ENCODE results near the gene CASQ2. TPM values are rescaled to one million over a fixed set of nuclear protein-coding genes. Genes with fewer than 3 reads are reported as not detected.

Gene CASQ2
- total and polyA plus RNA-seq, 2 donors: 1.0 to 6.7 TPM

- WGBS: 97% methylated on average over 4 of the region's 4 CpGs
- H3K36me3 ChIP-seq (ENCODE audit: control insufficient read depth in 2 of 2, insufficient read depth in 2 of 2, low read length in 1 of 2): no peaks in the 10 kb centered on the region
- no peaks in the 10 kb centered on the region for H3K9me3 ChIP-seq (ENCODE audit: control insufficient read depth in 2 of 2, insufficient read depth in 1 of 2, low read length in 1 of 2)
- no peaks in the 10 kb centered on the region for H3K27me3 ChIP-seq (ENCODE audit: control insufficient read depth in 2 of 2, insufficient read depth in 1 of 2, low read length in 1 of 2)
- no peak overlapping the region for H3K4me3 ChIP-seq (ENCODE audit: low read length in 2 of 2)
- H3K4me1 ChIP-seq (ENCODE audit: control insufficient read depth in 2 of 2, insufficient read depth in 2 of 2, low read length in 2 of 2): no peaks in the 10 kb centered on the region
- H3K27ac ChIP-seq (ENCODE audit: low read depth in 1 of 2, low read length in 1 of 2): no peak overlapping the region
- DNase-seq (ENCODE audit: low read depth in 6 of 9, low spot score in 9 of 9): no peak
Measured at GRCh38 chr1:115767403-115767802, 1.1 kb downstream of the CASQ2 start.

- H3K27ac ChIP-seq (ENCODE audit: low read depth in 1 of 2, low read length in 1 of 2): no peak overlapping the region
- DNase-seq (ENCODE audit: low read depth in 6 of 9, low spot score in 9 of 9): no peak
- no peaks in the 10 kb centered on the region for H3K9me3 ChIP-seq (ENCODE audit: control insufficient read depth in 2 of 2, insufficient read depth in 1 of 2, low read length in 1 of 2)
- no peaks in the 10 kb centered on the region for H3K27me3 ChIP-seq (ENCODE audit: control insufficient read depth in 2 of 2, insufficient read depth in 1 of 2, low read length in 1 of 2)
- H3K4me1 ChIP-seq (ENCODE audit: control insufficient read depth in 2 of 2, insufficient read depth in 2 of 2, low read length in 2 of 2): no peaks in the 10 kb centered on the region
- 61% methylated on average over 1 of the region's 1 CpG for whole genome bisulfite sequencing
- no peak overlapping the region for H3K4me3 ChIP-seq (ENCODE audit: low read length in 2 of 2)
- H3K36me3 ChIP-seq (ENCODE audit: control insufficient read depth in 2 of 2, insufficient read depth in 2 of 2, low read length in 1 of 2): no peaks in the 10 kb centered on the region
Measured at GRCh38 chr1:115765091-115765490, 3.4 kb downstream of the CASQ2 start.

- no peaks in the 10 kb centered on the region for H3K4me1 ChIP-seq (ENCODE audit: control insufficient read depth in 2 of 2, insufficient read depth in 2 of 2, low read length in 2 of 2)
- peak in 1 of 9 donors; percentile 13 for DNase-seq (ENCODE audit: low read depth in 6 of 9, low spot score in 9 of 9)
- H3K9me3 ChIP-seq (ENCODE audit: control insufficient read depth in 2 of 2, insufficient read depth in 1 of 2, low read length in 1 of 2): no peaks in the 10 kb centered on the region
- no peak overlapping the region for H3K4me3 ChIP-seq (ENCODE audit: low read length in 2 of 2)
- H3K27me3 ChIP-seq (ENCODE audit: control insufficient read depth in 2 of 2, insufficient read depth in 1 of 2, low read length in 1 of 2): no peaks in the 10 kb centered on the region
- WGBS: 34% methylated on average over 1 of the region's 1 CpG
- no peaks in the 10 kb centered on the region for H3K36me3 ChIP-seq (ENCODE audit: control insufficient read depth in 2 of 2, insufficient read depth in 2 of 2, low read length in 1 of 2)
- H3K27ac ChIP-seq (ENCODE audit: low read depth in 1 of 2, low read length in 1 of 2): no peak overlapping the region
Measured at GRCh38 chr1:115764541-115764940, 4.0 kb downstream of the CASQ2 start.

GRCh38 chr1:115762779-115763178, 5.7 kb downstream of the CASQ2 start:
- DNase-seq (ENCODE audit: low read depth in 6 of 9, low spot score in 9 of 9): no peak
- Histone ChIP-seq H3K27me3 (ENCODE audit: control insufficient read depth in 2 of 2, insufficient read depth in 1 of 2, low read length in 1 of 2) (no peaks in the 10 kb centered on the region), H3K9me3 (ENCODE audit: control insufficient read depth in 2 of 2, insufficient read depth in 1 of 2, low read length in 1 of 2) (no peaks in the 10 kb centered on the region), H3K27ac (ENCODE audit: low read depth in 1 of 2, low read length in 1 of 2) (no peak overlapping the region), H3K4me3 (ENCODE audit: low read length in 2 of 2) (no peak overlapping the region), H3K4me1 (ENCODE audit: control insufficient read depth in 2 of 2, insufficient read depth in 2 of 2, low read length in 2 of 2) (no peaks in the 10 kb centered on the region), H3K36me3 (ENCODE audit: control insufficient read depth in 2 of 2, insufficient read depth in 2 of 2, low read length in 1 of 2) (no peaks in the 10 kb centered on the region)
- WGBS: 95% methylated on average over 3 of the region's 3 CpGs

GRCh38 chr1:115761601-115762302, 6.8 kb downstream of the CASQ2 start:
- no peak for DNase-seq (ENCODE audit: low read depth in 6 of 9, low spot score in 9 of 9)

GRCh38 chr1:115757856-115758255, 10.7 kb downstream of the CASQ2 start:
- DNase-seq (ENCODE audit: low read depth in 6 of 9, low spot score in 9 of 9): no peak
- Histone ChIP-seq H3K27ac (ENCODE audit: low read depth in 1 of 2, low read length in 1 of 2) (no peak overlapping the region), H3K4me3 (ENCODE audit: low read length in 2 of 2) (no peak overlapping the region), H3K27me3 (ENCODE audit: control insufficient read depth in 2 of 2, insufficient read depth in 1 of 2, low read length in 1 of 2) (no peaks in the 10 kb centered on the region), H3K4me1 (ENCODE audit: control insufficient read depth in 2 of 2, insufficient read depth in 2 of 2, low read length in 2 of 2) (no peaks in the 10 kb centered on the region), H3K36me3 (ENCODE audit: control insufficient read depth in 2 of 2, insufficient read depth in 2 of 2, low read length in 1 of 2) (no peaks in the 10 kb centered on the region), H3K9me3 (ENCODE audit: control insufficient read depth in 2 of 2, insufficient read depth in 1 of 2, low read length in 1 of 2) (no peaks in the 10 kb centered on the region)
- WGBS: 48% methylated on average over 1 of the region's 1 CpG

More at GRCh38 chr1:115761601-115762302, 6.8 kb downstream of the CASQ2 start:
- Histone ChIP-seq H3K27ac (ENCODE audit: low read depth in 1 of 2, low read length in 1 of 2) (no peak overlapping the region), H3K4me3 (ENCODE audit: low read length in 2 of 2) (no peak overlapping the region), H3K36me3 (ENCODE audit: control insufficient read depth in 2 of 2, insufficient read depth in 2 of 2, low read length in 1 of 2) (no peaks in the 10 kb centered on the region), H3K9me3 (ENCODE audit: control insufficient read depth in 2 of 2, insufficient read depth in 1 of 2, low read length in 1 of 2) (no peaks in the 10 kb centered on the region), H3K27me3 (ENCODE audit: control insufficient read depth in 2 of 2, insufficient read depth in 1 of 2, low read length in 1 of 2) (no peaks in the 10 kb centered on the region), H3K4me1 (ENCODE audit: control insufficient read depth in 2 of 2, insufficient read depth in 2 of 2, low read length in 2 of 2) (no peaks in the 10 kb centered on the region)
- WGBS: 97% methylated on average over 7 of the region's 7 CpGs

- no peaks in the 10 kb centered on the region for H3K9me3 ChIP-seq (ENCODE audit: control insufficient read depth in 2 of 2, insufficient read depth in 1 of 2, low read length in 1 of 2)
- H3K36me3 ChIP-seq (ENCODE audit: control insufficient read depth in 2 of 2, insufficient read depth in 2 of 2, low read length in 1 of 2): no peaks in the 10 kb centered on the region
- no peaks in the 10 kb centered on the region for H3K27me3 ChIP-seq (ENCODE audit: control insufficient read depth in 2 of 2, insufficient read depth in 1 of 2, low read length in 1 of 2)
- 92% methylated on average over 3 of the region's 3 CpGs for WGBS
- no peaks in the 10 kb centered on the region for H3K4me1 ChIP-seq (ENCODE audit: control insufficient read depth in 2 of 2, insufficient read depth in 2 of 2, low read length in 2 of 2)
- no peak for DNase-seq (ENCODE audit: low read depth in 6 of 9, low spot score in 9 of 9)
- no peak overlapping the region for H3K27ac ChIP-seq (ENCODE audit: low read depth in 1 of 2, low read length in 1 of 2)
- H3K4me3 ChIP-seq (ENCODE audit: low read length in 2 of 2): no peak overlapping the region
Measured at GRCh38 chr1:115757326-115757725, 11.2 kb downstream of the CASQ2 start.

- no peaks in the 10 kb centered on the region for H3K36me3 ChIP-seq (ENCODE audit: control insufficient read depth in 2 of 2, insufficient read depth in 2 of 2, low read length in 1 of 2)
- no peaks in the 10 kb centered on the region for H3K9me3 ChIP-seq (ENCODE audit: control insufficient read depth in 2 of 2, insufficient read depth in 1 of 2, low read length in 1 of 2)
- H3K4me3 ChIP-seq (ENCODE audit: low read length in 2 of 2): no peak overlapping the region
- no peak overlapping the region for H3K27ac ChIP-seq (ENCODE audit: low read depth in 1 of 2, low read length in 1 of 2)
- DNase-seq (ENCODE audit: low read depth in 6 of 9, low spot score in 9 of 9): no peak
- no peaks in the 10 kb centered on the region for H3K4me1 ChIP-seq (ENCODE audit: control insufficient read depth in 2 of 2, insufficient read depth in 2 of 2, low read length in 2 of 2)
- no peaks in the 10 kb centered on the region for H3K27me3 ChIP-seq (ENCODE audit: control insufficient read depth in 2 of 2, insufficient read depth in 1 of 2, low read length in 1 of 2)
- WGBS: 90% methylated on average over 8 of the region's 8 CpGs
Measured at GRCh38 chr1:115755456-115756370, 12.8 kb downstream of the CASQ2 start.

- 82% methylated on average over 8 of the region's 8 CpGs for WGBS
- no peaks in the 10 kb centered on the region for H3K9me3 ChIP-seq (ENCODE audit: control insufficient read depth in 2 of 2, insufficient read depth in 1 of 2, low read length in 1 of 2)
- no peak for DNase-seq (ENCODE audit: low read depth in 6 of 9, low spot score in 9 of 9)
- H3K4me3 ChIP-seq (ENCODE audit: low read length in 2 of 2): no peak overlapping the region
- H3K36me3 ChIP-seq (ENCODE audit: control insufficient read depth in 2 of 2, insufficient read depth in 2 of 2, low read length in 1 of 2): no peaks in the 10 kb centered on the region
- H3K27ac ChIP-seq (ENCODE audit: low read depth in 1 of 2, low read length in 1 of 2): no peak overlapping the region
- H3K4me1 ChIP-seq (ENCODE audit: control insufficient read depth in 2 of 2, insufficient read depth in 2 of 2, low read length in 2 of 2): no peaks in the 10 kb centered on the region
- peaks cover 0 to 3% of the 10 kb centered on the region in 2 donors for H3K27me3 ChIP-seq (ENCODE audit: control insufficient read depth in 2 of 2, insufficient read depth in 1 of 2, low read length in 1 of 2)
Measured at GRCh38 chr1:115753830-115754229, 14.7 kb downstream of the CASQ2 start.
